AG09319 (cell line): Measurements from ENCODE around the gene GRPEL2.

Experiments used
- DNase-seq: peaks from one replicate; pipeline ENCODE4 v3.0.0-alpha.2; 2010; ENCODE audit warnings: low read depth; ENCODE audit errors: extremely low read depth
- CTCF ChIP-seq: IDR thresholded peaks from 2 replicates; pipeline ENCODE4 v1.5.1; 2011; ENCODE audit warnings: low read depth, mild to moderate bottlenecking, inconsistent platforms, low read length, moderate library complexity

GRPEL2 gene

DNA sequence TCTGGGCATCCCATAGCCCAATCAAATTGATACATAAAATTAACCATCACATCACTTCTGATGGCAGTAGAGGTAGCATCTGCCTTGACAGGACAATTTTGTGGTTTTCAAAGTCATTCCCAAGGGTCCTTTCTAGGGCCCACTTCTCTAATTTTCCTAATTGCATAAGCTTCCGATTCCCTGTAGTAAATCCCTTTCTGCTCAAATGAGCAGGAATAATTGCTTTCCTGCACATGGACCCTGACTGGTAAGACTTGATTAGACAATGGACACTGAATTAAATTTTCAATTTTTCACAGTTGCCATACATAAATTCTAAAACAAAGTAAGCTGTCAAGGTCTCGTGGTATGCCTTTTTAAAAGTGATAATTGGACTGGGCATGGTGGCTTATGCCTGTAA, 55.8 kb downstream of the GRPEL2 start:
- TF ChIP-seq CTCF, result no peak
- no peak for DNase-seq

- no peak for TF ChIP-seq CTCF
- DNase-seq, result no peak
Measured at GRCh38 chr5:149402291-149402690, 57.0 kb downstream of the GRPEL2 start.
